HepG2 (cell line): ENCODE data around the gene SRF. TPM values are rescaled to one million over a fixed set of nuclear protein-coding genes. Genes with fewer than 3 reads are reported as not detected.
A peak's percentile ranks its signal among the peaks of the same experiment; 100 is the strongest.

Experiments used
- ATF1 ChIP-seq: IDR thresholded peaks from 2 replicates; pipeline ENCODE4 v1.6.1; 2016; ENCODE audit warnings: mild to moderate bottlenecking, control low read depth
- BCLAF1 ChIP-seq: fragments of 450-650 bp; IDR thresholded peaks from 2 replicates; pipeline ENCODE4 v1.6.1; 2017; ENCODE audit warnings: mild to moderate bottlenecking
- CTCF ChIP-seq: sonication (generic); formaldehyde crosslinking; IDR thresholded peaks from 2 replicates; pipeline ENCODE4 v1.5.0; 2020; ENCODE audit warnings: mild to moderate bottlenecking, missing genetic modification reagents, moderate library complexity
- FOXA3 ChIP-seq: IDR thresholded peaks from 2 replicates; pipeline ENCODE4 v1.6.1; 2016; ENCODE audit warnings: missing genetic modification reagents, missing compliant biosample characterization
- FUBP1 ChIP-seq: sonication (generic); formaldehyde crosslinking; IDR thresholded peaks from 2 replicates; pipeline ENCODE4 v1.5.1; 2020; ENCODE audit warnings: missing genetic modification reagents, mild to moderate bottlenecking, borderline replicate concordance
- JUN ChIP-seq: sonication (generic); formaldehyde crosslinking; IDR thresholded peaks from 2 replicates; pipeline ENCODE4 v1.4.0; 2020; ENCODE audit warnings: mild to moderate bottlenecking, missing genetic modification reagents
- MIER3 ChIP-seq: IDR thresholded peaks from 2 replicates; pipeline ENCODE4 v1.6.1; 2016; ENCODE audit warnings: missing compliant biosample characterization, borderline replicate concordance
- NKX3-1 ChIP-seq: sonication (generic); formaldehyde crosslinking; IDR thresholded peaks from 2 replicates; pipeline ENCODE4 v1.5.0; 2020; ENCODE audit warnings: missing genetic modification reagents
- PTBP1 ChIP-seq: fragments of 200-400 bp; formaldehyde crosslinking; IDR thresholded peaks from 2 replicates; pipeline ENCODE4 v1.6.1; 2018; ENCODE audit warnings: low read length, low read depth; ENCODE audit not compliant: poor library complexity, severe bottlenecking
- REST ChIP-seq, 2 experiments: IDR thresholded peaks; 2 replicates each; pipeline ENCODE4 v1.6.1; 2011 to 2012; ENCODE audit warnings: low read length in 2 of 2, borderline replicate concordance in 1 of 2, low read depth in 1 of 2, mild to moderate bottlenecking in 1 of 2, moderate library complexity in 1 of 2
- SMAD1 ChIP-seq: sonication (generic); formaldehyde crosslinking; IDR thresholded peaks from 2 replicates; pipeline ENCODE4 v1.4.0; 2020; ENCODE audit warnings: missing genetic modification reagents, low read depth, mild to moderate bottlenecking, borderline replicate concordance
- TEAD3 ChIP-seq: optimal IDR thresholded peaks from 2 replicates; pipeline ENCODE3; 2016; ENCODE audit warnings: borderline replicate concordance
- THRA ChIP-seq: sonication (generic); formaldehyde crosslinking; IDR thresholded peaks from 2 replicates; pipeline ENCODE4 v1.4.0; 2020; ENCODE audit warnings: missing genetic modification reagents, borderline replicate concordance
- YEATS4 ChIP-seq: sonication (generic); formaldehyde crosslinking; IDR thresholded peaks from 2 replicates; pipeline ENCODE4 v1.4.0; 2020; ENCODE audit warnings: missing genetic modification reagents, borderline replicate concordance
- ZNF207 ChIP-seq: fragments of 450-650 bp; IDR thresholded peaks from 2 replicates; pipeline ENCODE4 v1.6.1; 2016; ENCODE audit warnings: antibody characterized with exemption, borderline replicate concordance
- ZNF552 ChIP-seq: sonication (generic); formaldehyde crosslinking; IDR thresholded peaks from 2 replicates; pipeline ENCODE4 v1.9.0; 2022; ENCODE audit warnings: missing genetic modification reagents, mild to moderate bottlenecking, borderline replicate concordance
- polyA plus RNA-seq, 8 experiments: library from polyadenylated mRNA; depleted of rRNA in 3 of 8; stranded (reverse) in 7 of 8; unstranded in 1 of 8; fragments of >200 nt; fragmentation: Illumina TruSeq in 4 of 8; extraction: Trizol in 4 of 8; gene quantifications; 2 replicates each; pipeline versions ENCODE4 v1.2.1 to v1.2.3, GENCODE V29; 2011 to 2016; ENCODE audit warnings: low read depth in 4 of 8, missing spikeins in 1 of 8, mixed read lengths in 1 of 8; ENCODE audit not compliant: insufficient read depth in 1 of 8
- total RNA-seq, 5 experiments: library from RNA; depleted of rRNA; stranded (reverse); fragments of >200 nt; fragmentation: Illumina TruSeq; extraction: Trizol; gene quantifications; 2 replicates each; pipeline ENCODE4 v1.2.3, GENCODE V29; 2016; ENCODE audit warnings: low read depth in 1 of 5

Gene SRF
- total and polyA plus RNA-seq, 2 of the 13 experiments (the other 11 are each of a cell fraction or from before 2014, with no cell fraction given), result 25.5 to 44.1 TPM

- TF ChIP-seq ZNF552 (CRISPR knock-in tag), result no peak
- TF ChIP-seq NKX3-1, result no peak; the same call in 1 of the 2 replicates
- TF ChIP-seq MIER3 (CRISPR knock-in tag), result peak; percentile 87; the same call in 1 of the 2 replicates
- no peak for TF ChIP-seq ZNF207
- peak; percentile 74 for TF ChIP-seq THRA (CRISPR knock-in tag)
- TF ChIP-seq YEATS4, result peak; percentile 93
- TF ChIP-seq CTCF (CRISPR knock-in tag), result peak; percentile 56
- TF ChIP-seq JUN, result peak; percentile 71; the same call in 1 of the 2 replicates
- TF ChIP-seq BCLAF1, result no peak
- TF ChIP-seq PTBP1, result no peak
- peak; percentile 43; the same call in 1 of the 2 replicates for TF ChIP-seq SMAD1 (CRISPR knock-in tag)
- peak; percentile 68 for TF ChIP-seq FOXA3 (CRISPR knock-in tag)
- TF ChIP-seq REST (IDR thresholded peaks at IDR 0.05; ENCODE audit: borderline replicate concordance in 1 of 2, low read depth in 1 of 2, low read length in 2 of 2), result peak in 1 of 2 experiments; percentile 47; a peak in 1 of 4 replicates
- TF ChIP-seq ATF1 (CRISPR knock-in tag), result no peak
- TF ChIP-seq FUBP1 (CRISPR knock-in tag), result no peak
- peak; percentile 90 for TF ChIP-seq TEAD3 (CRISPR knock-in tag)
These were observed 11.1 kb downstream of the SRF start, which contains the start of gene CUL9 (continued) for GRCh38 chr6:43181942-43182860.
